ENCODE results near the gene NEB. TPM values are rescaled to one million over a fixed set of nuclear protein-coding genes. Genes with fewer than 3 reads are reported as not detected.

Gene NEB, protein sequence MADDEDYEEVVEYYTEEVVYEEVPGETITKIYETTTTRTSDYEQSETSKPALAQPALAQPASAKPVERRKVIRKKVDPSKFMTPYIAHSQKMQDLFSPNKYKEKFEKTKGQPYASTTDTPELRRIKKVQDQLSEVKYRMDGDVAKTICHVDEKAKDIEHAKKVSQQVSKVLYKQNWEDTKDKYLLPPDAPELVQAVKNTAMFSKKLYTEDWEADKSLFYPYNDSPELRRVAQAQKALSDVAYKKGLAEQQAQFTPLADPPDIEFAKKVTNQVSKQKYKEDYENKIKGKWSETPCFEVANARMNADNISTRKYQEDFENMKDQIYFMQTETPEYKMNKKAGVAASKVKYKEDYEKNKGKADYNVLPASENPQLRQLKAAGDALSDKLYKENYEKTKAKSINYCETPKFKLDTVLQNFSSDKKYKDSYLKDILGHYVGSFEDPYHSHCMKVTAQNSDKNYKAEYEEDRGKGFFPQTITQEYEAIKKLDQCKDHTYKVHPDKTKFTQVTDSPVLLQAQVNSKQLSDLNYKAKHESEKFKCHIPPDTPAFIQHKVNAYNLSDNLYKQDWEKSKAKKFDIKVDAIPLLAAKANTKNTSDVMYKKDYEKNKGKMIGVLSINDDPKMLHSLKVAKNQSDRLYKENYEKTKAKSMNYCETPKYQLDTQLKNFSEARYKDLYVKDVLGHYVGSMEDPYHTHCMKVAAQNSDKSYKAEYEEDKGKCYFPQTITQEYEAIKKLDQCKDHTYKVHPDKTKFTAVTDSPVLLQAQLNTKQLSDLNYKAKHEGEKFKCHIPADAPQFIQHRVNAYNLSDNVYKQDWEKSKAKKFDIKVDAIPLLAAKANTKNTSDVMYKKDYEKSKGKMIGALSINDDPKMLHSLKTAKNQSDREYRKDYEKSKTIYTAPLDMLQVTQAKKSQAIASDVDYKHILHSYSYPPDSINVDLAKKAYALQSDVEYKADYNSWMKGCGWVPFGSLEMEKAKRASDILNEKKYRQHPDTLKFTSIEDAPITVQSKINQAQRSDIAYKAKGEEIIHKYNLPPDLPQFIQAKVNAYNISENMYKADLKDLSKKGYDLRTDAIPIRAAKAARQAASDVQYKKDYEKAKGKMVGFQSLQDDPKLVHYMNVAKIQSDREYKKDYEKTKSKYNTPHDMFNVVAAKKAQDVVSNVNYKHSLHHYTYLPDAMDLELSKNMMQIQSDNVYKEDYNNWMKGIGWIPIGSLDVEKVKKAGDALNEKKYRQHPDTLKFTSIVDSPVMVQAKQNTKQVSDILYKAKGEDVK (N-terminal part only)
- 0.02 and 0.05 TPM in 2 replicates for polyA plus RNA-seq (2012; rRNA removed)
- polyA plus RNA-seq (2012; cell fraction: cytosol; rRNA removed): under 0.01 and 0.01 TPM in 2 replicates
- polyA plus RNA-seq (2012; cell fraction: nucleus; rRNA removed): 0.05 and 0.09 TPM in 2 replicates

- 60% methylated on average over 11 of the region's 11 CpGs for WGBS (ENCODE audit: low lambda C conversion rate)
- H3K36me3 ChIP-seq (replicated peaks in 1 of 2; ENCODE audit: control insufficient read depth in 1 of 2, insufficient read depth in 2 of 2, low read length in 1 of 2): no peaks in the 10 kb centered on the region
- H3K9me3 ChIP-seq: no peaks in the 10 kb centered on the region
- no peak within 1 kb of the TSS for H3K9ac ChIP-seq
- H3K9me2 ChIP-seq: no peaks in the 10 kb centered on the region
- no peaks in the 10 kb centered on the region for H3K4me1 ChIP-seq (ENCODE audit: control insufficient read depth in 1 of 2, insufficient read depth in 2 of 2, low read depth in 1 of 2, low read length in 1 of 2)
- no peak for DNase-seq
- POLR2A ChIA-PET: no interaction called here
- no peak within 1 kb of the TSS for H3K4me2 ChIP-seq
- TF ChIP-seq MEF2A (IDR thresholded peaks at IDR 0.05; ENCODE audit: borderline replicate concordance, low read depth): no peak
- TF ChIP-seq EP300 (IDR thresholded peaks at IDR 0.05; ENCODE audit: borderline replicate concordance in 1 of 2, low read depth in 1 of 2, low read length in 1 of 2): no peak
- no peak for TF ChIP-seq FOSL2 (IDR thresholded peaks at IDR 0.05; ENCODE audit: borderline replicate concordance, low read depth)
- no peak for TF ChIP-seq RXRA (IDR thresholded peaks at IDR 0.05; ENCODE audit: borderline replicate concordance, low read depth)
- no peak for TF ChIP-seq ELF1 (IDR thresholded peaks at IDR 0.05)
- no peak for TF ChIP-seq YY1 (IDR thresholded peaks at IDR 0.05; ENCODE audit: low read depth)
- no peak for TF ChIP-seq SMC3 (IDR thresholded peaks at IDR 0.05; ENCODE audit: low read depth, low read length)
- H4K20me1 ChIP-seq (ENCODE audit: insufficient read depth): no peaks in the 10 kb centered on the region
- no peaks in the 10 kb centered on the region for H3K79me2 ChIP-seq (ENCODE audit: insufficient read depth)
- H2AFZ ChIP-seq (ENCODE audit: low read depth): no peak within 1 kb of the TSS
- no peaks in the 10 kb centered on the region for H3K27me3 ChIP-seq (ENCODE audit: insufficient read depth)
- H3F3A ChIP-seq (replicated peaks; ENCODE audit: insufficient read depth): no peaks in the 10 kb centered on the region
- CTCF ChIA-PET: interaction anchor here (1.0 to 1.4 kb wide), 3 partner anchors 17 to 291 kb away, joined by 3 to 4 read pairs (median 3); no protein-coding TSS in a partner anchor
- no peak within 1 kb of the TSS for H3K4me3 ChIP-seq (ENCODE audit: low read depth in 2 of 2, low read length in 1 of 2)
- no peak within 1 kb of the TSS for H3K27ac ChIP-seq (ENCODE audit: low read depth in 2 of 2, low read length in 1 of 2)
These were observed at the start of gene NEB for GRCh38 chr2:151733771-151734672. TSS of gene NEB (minus strand) at chr2:151734476. CDS start at chr2:151733156, 1,320 bp downstream.

GRCh38 chr2:151783133-151783520 lies 48.9 kb upstream of the NEB start:
- CTCF ChIA-PET: interaction anchor here (1.6 kb wide), 1 partner anchor 242 kb away, joined by 5 read pairs; no protein-coding TSS in a partner anchor
- H3K4me2 ChIP-seq: no peak overlapping the region
- H3K27ac ChIP-seq (ENCODE audit: low read depth in 2 of 2, low read length in 1 of 2): no peak overlapping the region
- no peak for DNase-seq
- H3K9ac ChIP-seq: no peak overlapping the region
- H3K9me3 ChIP-seq: no peaks in the 10 kb centered on the region
- peaks cover 8 to 19% of the 10 kb centered on the region in 2 experiments for H3K36me3 ChIP-seq (replicated peaks in 1 of 2; ENCODE audit: control insufficient read depth in 1 of 2, insufficient read depth in 2 of 2, low read length in 1 of 2)
- POLR2A ChIA-PET: no interaction called here
- H3K4me3 ChIP-seq (ENCODE audit: low read depth in 2 of 2, low read length in 1 of 2): no peak overlapping the region
- no peaks in the 10 kb centered on the region for H3K4me1 ChIP-seq (ENCODE audit: control insufficient read depth in 1 of 2, insufficient read depth in 2 of 2, low read depth in 1 of 2, low read length in 1 of 2)
- 94% methylated on average over 2 of the region's 2 CpGs for WGBS (ENCODE audit: low lambda C conversion rate)
- no peaks in the 10 kb centered on the region for H4K20me1 ChIP-seq (ENCODE audit: insufficient read depth)
- no peaks in the 10 kb centered on the region for H3K27me3 ChIP-seq (ENCODE audit: insufficient read depth)
- H3F3A ChIP-seq (replicated peaks; ENCODE audit: insufficient read depth): no peaks in the 10 kb centered on the region
- H2AFZ ChIP-seq (ENCODE audit: low read depth): no peak overlapping the region
- H3K79me2 ChIP-seq (ENCODE audit: insufficient read depth): no peaks in the 10 kb centered on the region
- TF ChIP-seq, protein P1, sequence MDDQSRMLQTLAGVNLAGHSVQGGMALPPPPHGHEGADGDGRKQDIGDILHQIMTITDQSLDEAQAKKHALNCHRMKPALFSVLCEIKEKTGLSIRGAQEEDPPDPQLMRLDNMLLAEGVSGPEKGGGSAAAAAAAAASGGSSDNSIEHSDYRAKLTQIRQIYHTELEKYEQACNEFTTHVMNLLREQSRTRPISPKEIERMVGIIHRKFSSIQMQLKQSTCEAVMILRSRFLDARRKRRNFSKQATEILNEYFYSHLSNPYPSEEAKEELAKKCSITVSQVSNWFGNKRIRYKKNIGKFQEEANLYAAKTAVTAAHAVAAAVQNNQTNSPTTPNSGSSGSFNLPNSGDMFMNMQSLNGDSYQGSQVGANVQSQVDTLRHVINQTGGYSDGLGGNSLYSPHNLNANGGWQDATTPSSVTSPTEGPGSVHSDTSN (IDR thresholded peaks at IDR 0.05): no peak
- TF ChIP-seq RXRA (IDR thresholded peaks at IDR 0.05; ENCODE audit: borderline replicate concordance, low read depth) (no peak), FOXM1 (IDR thresholded peaks at IDR 0.05; ENCODE audit: low read depth) (no peak), NFIC (IDR thresholded peaks at IDR 0.05; ENCODE audit: borderline replicate concordance) (no peak), TEAD4 (IDR thresholded peaks at IDR 0.05; ENCODE audit: borderline replicate concordance, insufficient read depth) (no peak), TAF1 (IDR thresholded peaks at IDR 0.05; ENCODE audit: borderline replicate concordance, low read depth, low read length) (no peak), RCOR1 (IDR thresholded peaks at IDR 0.05; ENCODE audit: low read length) (no peak), MEF2A (IDR thresholded peaks at IDR 0.05; ENCODE audit: borderline replicate concordance, low read depth) (no peak), RAD21 (IDR thresholded peaks at IDR 0.05; ENCODE audit: low read length) (no peak), GATA2 (CRISPR knock-in tag; IDR thresholded peaks at IDR 0.05) (no peak)
- TF ChIP-seq, protein P2, sequence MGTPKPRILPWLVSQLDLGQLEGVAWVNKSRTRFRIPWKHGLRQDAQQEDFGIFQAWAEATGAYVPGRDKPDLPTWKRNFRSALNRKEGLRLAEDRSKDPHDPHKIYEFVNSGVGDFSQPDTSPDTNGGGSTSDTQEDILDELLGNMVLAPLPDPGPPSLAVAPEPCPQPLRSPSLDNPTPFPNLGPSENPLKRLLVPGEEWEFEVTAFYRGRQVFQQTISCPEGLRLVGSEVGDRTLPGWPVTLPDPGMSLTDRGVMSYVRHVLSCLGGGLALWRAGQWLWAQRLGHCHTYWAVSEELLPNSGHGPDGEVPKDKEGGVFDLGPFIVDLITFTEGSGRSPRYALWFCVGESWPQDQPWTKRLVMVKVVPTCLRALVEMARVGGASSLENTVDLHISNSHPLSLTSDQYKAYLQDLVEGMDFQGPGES (IDR thresholded peaks at IDR 0.05; ENCODE audit: low read depth, low read length): no peak
- H3K9me2 ChIP-seq: no peaks in the 10 kb centered on the region

Data from SK-N-SH (cell line).